Gastrocnemius medialis (tissue), 4 donors: ENCODE measurements around the gene NRTN.

Source experiments
- POLR2A ChIP-seq, 2 donors: fragments of 450-650 bp; IDR thresholded peaks; one replicate each; pipeline ENCODE4 v1.6.1; 2017; ENCODE audit warnings: antibody characterized with exemption in 2 of 2, mild to moderate bottlenecking in 2 of 2, moderate library complexity in 2 of 2
- TF ChIP-seq, protein P1 (sequence below), 5 experiments: fragments of 450-650 bp in 3 of 5; fragments of 200-600 bp in 2 of 5; sonication (generic) in 2 of 5; IDR thresholded peaks in 4 of 5; conservative IDR thresholded peaks in 1 of 5; 1 replicate in 4 of 5; 2 replicates in 1 of 5; pipeline ENCODE4 v1.5.1; 2016 to 2019; ENCODE audit warnings: antibody characterized with exemption in 5 of 5, mild to moderate bottlenecking in 3 of 5, moderate library complexity in 3 of 5

DNA sequence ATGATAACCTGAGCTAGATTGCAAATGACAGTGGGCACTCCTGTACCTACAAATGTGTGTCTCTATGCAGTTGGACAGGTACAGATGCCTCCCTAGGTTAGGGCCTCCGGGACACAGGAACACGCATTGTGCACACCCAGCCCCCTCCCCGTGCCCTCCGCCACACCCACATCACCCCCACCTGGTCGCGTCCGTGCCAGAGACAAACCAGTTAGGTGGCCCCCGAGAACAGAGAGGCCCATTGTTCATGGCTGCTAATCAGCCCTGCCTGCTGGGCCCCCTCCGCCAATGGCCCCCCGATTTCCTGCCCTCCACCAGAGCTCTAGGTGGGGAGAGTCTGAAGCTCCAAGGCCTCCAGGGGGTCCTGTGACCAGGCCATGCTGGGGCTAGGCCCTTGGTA is 13.7 kb downstream of the NRTN start:
- TF ChIP-seq POLR2A (IDR thresholded peaks at IDR 0.05), result no peak
- TF ChIP-seq, protein P1, sequence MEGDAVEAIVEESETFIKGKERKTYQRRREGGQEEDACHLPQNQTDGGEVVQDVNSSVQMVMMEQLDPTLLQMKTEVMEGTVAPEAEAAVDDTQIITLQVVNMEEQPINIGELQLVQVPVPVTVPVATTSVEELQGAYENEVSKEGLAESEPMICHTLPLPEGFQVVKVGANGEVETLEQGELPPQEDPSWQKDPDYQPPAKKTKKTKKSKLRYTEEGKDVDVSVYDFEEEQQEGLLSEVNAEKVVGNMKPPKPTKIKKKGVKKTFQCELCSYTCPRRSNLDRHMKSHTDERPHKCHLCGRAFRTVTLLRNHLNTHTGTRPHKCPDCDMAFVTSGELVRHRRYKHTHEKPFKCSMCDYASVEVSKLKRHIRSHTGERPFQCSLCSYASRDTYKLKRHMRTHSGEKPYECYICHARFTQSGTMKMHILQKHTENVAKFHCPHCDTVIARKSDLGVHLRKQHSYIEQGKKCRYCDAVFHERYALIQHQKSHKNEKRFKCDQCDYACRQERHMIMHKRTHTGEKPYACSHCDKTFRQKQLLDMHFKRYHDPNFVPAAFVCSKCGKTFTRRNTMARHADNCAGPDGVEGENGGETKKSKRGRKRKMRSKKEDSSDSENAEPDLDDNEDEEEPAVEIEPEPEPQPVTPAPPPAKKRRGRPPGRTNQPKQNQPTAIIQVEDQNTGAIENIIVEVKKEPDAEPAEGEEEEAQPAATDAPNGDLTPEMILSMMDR (IDR thresholded peaks at IDR 0.05 in 4 of 5, conservative IDR thresholded peaks at IDR 0.05 in 1 of 5), result no peak
